Liver (tissue), 9 donors: ENCODE data around the gene DPY19L3. TPM values are rescaled to one million over a fixed set of nuclear protein-coding genes. Genes with fewer than 3 reads are reported as not detected.

ENCODE experiments used
- DNase-seq: peaks from one replicate; pipeline ENCODE4 v3.0.0-alpha.2; 2017; ENCODE audit warnings: low spot score
- H3K27ac ChIP-seq, 2 donors: one replicate each; pipeline ENCODE4 v1.7.0; 2013; ENCODE audit warnings: inconsistent platforms in 2 of 2, low read length in 2 of 2, control low read depth in 1 of 2, low read depth in 1 of 2, mild to moderate bottlenecking in 1 of 2
- H3K27me3 ChIP-seq, 4 donors: one replicate each; pipeline versions ENCODE4 v1.6.1 to v1.7.0; 2013; ENCODE audit warnings: low read length in 3 of 4, inconsistent platforms in 1 of 4, mild to moderate bottlenecking in 1 of 4, moderate library complexity in 1 of 4; ENCODE audit not compliant: control insufficient read depth in 4 of 4, insufficient read depth in 4 of 4
- H3K36me3 ChIP-seq, 4 donors: one replicate each; pipeline versions ENCODE4 v1.6.1 to v1.7.0; 2013; ENCODE audit warnings: low read length in 3 of 4, mild to moderate bottlenecking in 3 of 4, low read depth in 1 of 4, moderate library complexity in 1 of 4; ENCODE audit not compliant: control insufficient read depth in 4 of 4, insufficient read depth in 3 of 4
- H3K4me1 ChIP-seq, 4 donors: one replicate each; pipeline versions ENCODE4 v1.6.1 to v1.7.0; 2013; ENCODE audit warnings: low read length in 3 of 4, mild to moderate bottlenecking in 3 of 4, moderate library complexity in 1 of 4; ENCODE audit not compliant: control insufficient read depth in 4 of 4, insufficient read depth in 4 of 4
- H3K4me3 ChIP-seq, 3 donors: one replicate each; pipeline versions ENCODE4 v1.6.1 to v1.7.0; 2013; ENCODE audit warnings: low read length in 3 of 3, control low read depth in 1 of 3, low read depth in 1 of 3, mild to moderate bottlenecking in 1 of 3
- H3K9ac ChIP-seq, 2 donors: one replicate each; pipeline ENCODE4 v1.7.0; 2013; ENCODE audit warnings: low read length in 2 of 2, mild to moderate bottlenecking in 2 of 2, moderate library complexity in 2 of 2, control low read depth in 1 of 2, low read depth in 1 of 2
- H3K9me3 ChIP-seq, 4 donors: one replicate each; pipeline versions ENCODE4 v1.6.1 to v1.7.0; 2013; ENCODE audit warnings: low read length in 3 of 4; ENCODE audit not compliant: control insufficient read depth in 4 of 4
- EGR1 ChIP-seq, 2 donors: IDR thresholded peaks; 2 replicates each; pipeline ENCODE4 v1.6.1; 2016 to 2018; ENCODE audit warnings: antibody characterized with exemption in 2 of 2, low read depth in 2 of 2
- FOXA1 ChIP-seq: IDR thresholded peaks from 2 replicates; pipeline ENCODE4 v1.6.1; 2016; ENCODE audit warnings: antibody characterized with exemption
- FOXA2 ChIP-seq: IDR thresholded peaks from 2 replicates; pipeline ENCODE4 v1.6.1; 2016; ENCODE audit warnings: antibody characterized with exemption
- GABPA ChIP-seq, 2 donors: IDR thresholded peaks in 1 of 2; conservative IDR thresholded peaks in 1 of 2; 2 replicates each; pipeline ENCODE4 v1.6.1; 2016; ENCODE audit warnings: antibody characterized with exemption in 2 of 2, mild to moderate bottlenecking in 1 of 2, moderate library complexity in 1 of 2
- HNF4A ChIP-seq, 2 donors: conservative IDR thresholded peaks; 2 replicates each; pipeline ENCODE4 v1.6.1; 2016; ENCODE audit warnings: antibody characterized with exemption in 2 of 2, mild to moderate bottlenecking in 2 of 2
- HNF4G ChIP-seq: IDR thresholded peaks from 2 replicates; pipeline ENCODE4 v1.6.1; 2016; ENCODE audit warnings: antibody characterized with exemption
- JUND ChIP-seq, 2 donors: IDR thresholded peaks; 2 replicates each; pipeline ENCODE4 v1.6.1; 2016; ENCODE audit warnings: antibody characterized with exemption in 2 of 2
- NR2F2 ChIP-seq: IDR thresholded peaks from 2 replicates; pipeline ENCODE4 v1.6.1; 2016; ENCODE audit warnings: antibody characterized with exemption
- RAD21 ChIP-seq, 2 donors: IDR thresholded peaks; 2 replicates each; pipeline ENCODE4 v1.6.1; 2016; ENCODE audit warnings: antibody characterized with exemption in 2 of 2, mild to moderate bottlenecking in 2 of 2
- RXRA ChIP-seq, 2 donors: IDR thresholded peaks; 2 replicates each; pipeline ENCODE4 v1.6.1; 2017 to 2018; ENCODE audit warnings: antibody characterized with exemption in 2 of 2, mild to moderate bottlenecking in 1 of 2
- SP1 ChIP-seq: IDR thresholded peaks from 2 replicates; pipeline ENCODE4 v1.6.1; 2018; ENCODE audit warnings: antibody characterized with exemption, mild to moderate bottlenecking
- TAF1 ChIP-seq: conservative IDR thresholded peaks from 2 replicates; pipeline ENCODE4 v1.6.1; 2016; ENCODE audit warnings: antibody characterized with exemption, mild to moderate bottlenecking
- YY1 ChIP-seq: IDR thresholded peaks from 2 replicates; pipeline ENCODE4 v1.6.1; 2016; ENCODE audit warnings: antibody characterized with exemption, mild to moderate bottlenecking
- WGBS: extraction: QIAGEN DNeasy Blood & Tissue Kit; methylation state at CpG from one replicate; pipeline ENCODE4 v1.1.7; 2013; 5-methylcytosine and 5-hydroxymethylcytosine counted together
- polyA plus RNA-seq, 2 donors: library from polyadenylated mRNA; stranded (reverse) in 1 of 2; unstranded in 1 of 2; fragments of 200-250 nt in 1 of 2; fragments of >200 nt in 1 of 2; fragmentation: Nextera tagmentation in 1 of 2; extraction: Ambion mirVana in 1 of 2; gene quantifications; one replicate each; pipeline versions ENCODE4 v1.2.1 to v1.2.3, GENCODE V29; 2013 to 2015
- total RNA-seq, 2 donors: library from RNA; depleted of rRNA; stranded (reverse); fragments of >200 nt; gene quantifications; one replicate each; pipeline ENCODE4 v1.2.3, GENCODE V29; 2014
- TF ChIP-seq, protein P1 (sequence below): IDR thresholded peaks from 2 replicates; pipeline ENCODE4 v1.6.1; 2016; ENCODE audit warnings: antibody characterized with exemption
- TF ChIP-seq, protein P2 (sequence below): IDR thresholded peaks from 2 replicates; pipeline ENCODE4 v1.6.1; 2016; ENCODE audit warnings: antibody characterized with exemption
- TF ChIP-seq, protein P3 (sequence below): IDR thresholded peaks from 2 replicates; pipeline ENCODE4 v1.6.1; 2016; ENCODE audit warnings: antibody characterized with exemption, mild to moderate bottlenecking
- TF ChIP-seq, protein P4 (sequence below): fragments of 150-350 bp; IDR thresholded peaks from 2 replicates; pipeline ENCODE4 v1.5.1; 2017; ENCODE audit warnings: improper control_type of control experiment, low read depth, low read length; ENCODE audit not compliant: missing input control
- TF ChIP-seq, protein P5 (sequence below): IDR thresholded peaks from 2 replicates; pipeline ENCODE4 v1.6.1; 2016; ENCODE audit warnings: antibody characterized with exemption
- donor health status: healthy.
- donor health status: healthy.
- donor health status: healthy.
- donor health status: healthy.
- donor health status: healthy.

DPY19L3 gene
- total and polyA plus RNA-seq, 4 donors = 2.7 to 13.0 (median 7.4) TPM

DNA sequence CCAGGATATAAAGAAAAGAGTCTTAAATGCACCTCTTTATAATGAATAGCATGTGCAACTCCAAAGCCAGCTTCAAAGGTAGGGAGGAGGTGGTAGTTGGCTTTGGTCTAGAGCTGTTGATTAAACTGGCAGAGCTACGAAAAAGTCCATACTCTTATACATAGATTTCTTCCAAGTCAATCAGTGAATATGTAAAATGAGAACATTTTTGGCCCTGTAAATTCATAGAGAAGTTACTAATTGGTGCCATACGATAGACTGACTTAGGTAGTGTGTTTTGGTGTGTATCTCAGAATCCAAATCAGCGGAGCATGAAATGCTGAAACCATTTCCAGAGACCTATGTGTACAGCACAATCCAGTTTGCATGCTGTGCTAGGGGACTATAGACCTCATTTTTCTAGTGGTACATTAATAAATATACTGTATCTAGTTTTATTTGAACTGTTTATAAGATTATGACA lies 17.1 kb upstream of the DPY19L3 start:
- no peaks in the 10 kb centered on the region for H3K9me3 ChIP-seq
- H3K27me3 ChIP-seq = no peaks in the 10 kb centered on the region
- TF ChIP-seq, protein P1, sequence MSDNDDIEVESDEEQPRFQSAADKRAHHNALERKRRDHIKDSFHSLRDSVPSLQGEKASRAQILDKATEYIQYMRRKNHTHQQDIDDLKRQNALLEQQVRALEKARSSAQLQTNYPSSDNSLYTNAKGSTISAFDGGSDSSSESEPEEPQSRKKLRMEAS = no peak
- no peak for TF ChIP-seq JUND (IDR thresholded peaks at IDR 0.05)
- no peak for TF ChIP-seq EGR1 (IDR thresholded peaks at IDR 0.05; ENCODE audit: low read depth in 2 of 2)
- TF ChIP-seq TAF1 = no peak
- no peak for TF ChIP-seq GABPA (IDR thresholded peaks at IDR 0.05 in 1 of 2, conservative IDR thresholded peaks at IDR 0.05 in 1 of 2)
- TF ChIP-seq, protein P2, sequence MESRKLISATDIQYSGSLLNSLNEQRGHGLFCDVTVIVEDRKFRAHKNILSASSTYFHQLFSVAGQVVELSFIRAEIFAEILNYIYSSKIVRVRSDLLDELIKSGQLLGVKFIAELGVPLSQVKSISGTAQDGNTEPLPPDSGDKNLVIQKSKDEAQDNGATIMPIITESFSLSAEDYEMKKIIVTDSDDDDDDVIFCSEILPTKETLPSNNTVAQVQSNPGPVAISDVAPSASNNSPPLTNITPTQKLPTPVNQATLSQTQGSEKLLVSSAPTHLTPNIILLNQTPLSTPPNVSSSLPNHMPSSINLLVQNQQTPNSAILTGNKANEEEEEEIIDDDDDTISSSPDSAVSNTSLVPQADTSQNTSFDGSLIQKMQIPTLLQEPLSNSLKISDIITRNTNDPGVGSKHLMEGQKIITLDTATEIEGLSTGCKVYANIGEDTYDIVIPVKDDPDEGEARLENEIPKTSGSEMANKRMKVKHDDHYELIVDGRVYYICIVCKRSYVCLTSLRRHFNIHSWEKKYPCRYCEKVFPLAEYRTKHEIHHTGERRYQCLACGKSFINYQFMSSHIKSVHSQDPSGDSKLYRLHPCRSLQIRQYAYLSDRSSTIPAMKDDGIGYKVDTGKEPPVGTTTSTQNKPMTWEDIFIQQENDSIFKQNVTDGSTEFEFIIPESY = no peak
- TF ChIP-seq, protein P3, sequence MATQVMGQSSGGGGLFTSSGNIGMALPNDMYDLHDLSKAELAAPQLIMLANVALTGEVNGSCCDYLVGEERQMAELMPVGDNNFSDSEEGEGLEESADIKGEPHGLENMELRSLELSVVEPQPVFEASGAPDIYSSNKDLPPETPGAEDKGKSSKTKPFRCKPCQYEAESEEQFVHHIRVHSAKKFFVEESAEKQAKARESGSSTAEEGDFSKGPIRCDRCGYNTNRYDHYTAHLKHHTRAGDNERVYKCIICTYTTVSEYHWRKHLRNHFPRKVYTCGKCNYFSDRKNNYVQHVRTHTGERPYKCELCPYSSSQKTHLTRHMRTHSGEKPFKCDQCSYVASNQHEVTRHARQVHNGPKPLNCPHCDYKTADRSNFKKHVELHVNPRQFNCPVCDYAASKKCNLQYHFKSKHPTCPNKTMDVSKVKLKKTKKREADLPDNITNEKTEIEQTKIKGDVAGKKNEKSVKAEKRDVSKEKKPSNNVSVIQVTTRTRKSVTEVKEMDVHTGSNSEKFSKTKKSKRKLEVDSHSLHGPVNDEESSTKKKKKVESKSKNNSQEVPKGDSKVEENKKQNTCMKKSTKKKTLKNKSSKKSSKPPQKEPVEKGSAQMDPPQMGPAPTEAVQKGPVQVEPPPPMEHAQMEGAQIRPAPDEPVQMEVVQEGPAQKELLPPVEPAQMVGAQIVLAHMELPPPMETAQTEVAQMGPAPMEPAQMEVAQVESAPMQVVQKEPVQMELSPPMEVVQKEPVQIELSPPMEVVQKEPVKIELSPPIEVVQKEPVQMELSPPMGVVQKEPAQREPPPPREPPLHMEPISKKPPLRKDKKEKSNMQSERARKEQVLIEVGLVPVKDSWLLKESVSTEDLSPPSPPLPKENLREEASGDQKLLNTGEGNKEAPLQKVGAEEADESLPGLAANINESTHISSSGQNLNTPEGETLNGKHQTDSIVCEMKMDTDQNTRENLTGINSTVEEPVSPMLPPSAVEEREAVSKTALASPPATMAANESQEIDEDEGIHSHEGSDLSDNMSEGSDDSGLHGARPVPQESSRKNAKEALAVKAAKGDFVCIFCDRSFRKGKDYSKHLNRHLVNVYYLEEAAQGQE = no peak
- TF ChIP-seq HNF4G = no peak
- no peak for TF ChIP-seq RXRA (IDR thresholded peaks at IDR 0.05)
- no peak for TF ChIP-seq FOXA2
- TF ChIP-seq, protein P4, sequence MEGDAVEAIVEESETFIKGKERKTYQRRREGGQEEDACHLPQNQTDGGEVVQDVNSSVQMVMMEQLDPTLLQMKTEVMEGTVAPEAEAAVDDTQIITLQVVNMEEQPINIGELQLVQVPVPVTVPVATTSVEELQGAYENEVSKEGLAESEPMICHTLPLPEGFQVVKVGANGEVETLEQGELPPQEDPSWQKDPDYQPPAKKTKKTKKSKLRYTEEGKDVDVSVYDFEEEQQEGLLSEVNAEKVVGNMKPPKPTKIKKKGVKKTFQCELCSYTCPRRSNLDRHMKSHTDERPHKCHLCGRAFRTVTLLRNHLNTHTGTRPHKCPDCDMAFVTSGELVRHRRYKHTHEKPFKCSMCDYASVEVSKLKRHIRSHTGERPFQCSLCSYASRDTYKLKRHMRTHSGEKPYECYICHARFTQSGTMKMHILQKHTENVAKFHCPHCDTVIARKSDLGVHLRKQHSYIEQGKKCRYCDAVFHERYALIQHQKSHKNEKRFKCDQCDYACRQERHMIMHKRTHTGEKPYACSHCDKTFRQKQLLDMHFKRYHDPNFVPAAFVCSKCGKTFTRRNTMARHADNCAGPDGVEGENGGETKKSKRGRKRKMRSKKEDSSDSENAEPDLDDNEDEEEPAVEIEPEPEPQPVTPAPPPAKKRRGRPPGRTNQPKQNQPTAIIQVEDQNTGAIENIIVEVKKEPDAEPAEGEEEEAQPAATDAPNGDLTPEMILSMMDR = no peak
- no peak for TF ChIP-seq FOXA1
- no peak for TF ChIP-seq YY1
- TF ChIP-seq, protein P5, sequence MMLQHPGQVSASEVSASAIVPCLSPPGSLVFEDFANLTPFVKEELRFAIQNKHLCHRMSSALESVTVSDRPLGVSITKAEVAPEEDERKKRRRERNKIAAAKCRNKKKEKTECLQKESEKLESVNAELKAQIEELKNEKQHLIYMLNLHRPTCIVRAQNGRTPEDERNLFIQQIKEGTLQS = no peak
- no peak for TF ChIP-seq NR2F2
- no peak for TF ChIP-seq RAD21 (IDR thresholded peaks at IDR 0.05)
- no peak for TF ChIP-seq HNF4A (conservative IDR thresholded peaks at IDR 0.05)
- TF ChIP-seq SP1 = no peak
- peaks cover 0 to 3% (median under 1%) of the 10 kb centered on the region in 4 donors for H3K36me3 ChIP-seq
- H3K4me3 ChIP-seq = no peak overlapping the region
- no peaks in the 10 kb centered on the region for H3K4me1 ChIP-seq
- H3K27ac ChIP-seq = no peak overlapping the region
- DNase-seq = no peak
- no peak overlapping the region for H3K9ac ChIP-seq
- WGBS = 92% methylated on average over 3 of the region's 3 CpGs
